H9 (cell line): ENCODE measurements around the gene CCDC88C. TPM values are rescaled to one million over a fixed set of nuclear protein-coding genes. Genes with fewer than 3 reads are reported as not detected.

Experiments
- DNase-seq: peaks from one replicate; pipeline ENCODE4 v3.0.0-alpha.2; 2017
- H2AFZ ChIP-seq: one replicate; pipeline ENCODE4 v1.6.1; 2013; ENCODE audit warnings: mild to moderate bottlenecking, low read length, control low read depth, moderate library complexity
- H2AK5ac ChIP-seq: 2 replicates; pipeline ENCODE4 v1.6.1; 2013; ENCODE audit warnings: low read length, control low read depth, mixed read lengths; ENCODE audit not compliant: insufficient read length
- H2BK120ac ChIP-seq: one replicate; pipeline ENCODE4 v1.6.1; 2013; ENCODE audit warnings: low read depth, mild to moderate bottlenecking, low read length, control low read depth, inconsistent platforms; ENCODE audit not compliant: poor library complexity, severe bottlenecking
- H2BK12ac ChIP-seq: 2 replicates; pipeline ENCODE4 v1.6.1; 2013; ENCODE audit warnings: low read length, control low read depth, mixed read lengths, low read depth; ENCODE audit not compliant: insufficient read length
- H2BK15ac ChIP-seq: 2 replicates; pipeline ENCODE4 v1.6.1; 2013; ENCODE audit warnings: low read depth, low read length, control low read depth
- H2BK20ac ChIP-seq: one replicate; pipeline ENCODE4 v1.6.1; 2013; ENCODE audit warnings: low read depth, mild to moderate bottlenecking, low read length, control low read depth, inconsistent platforms; ENCODE audit not compliant: poor library complexity, severe bottlenecking
- H2BK5ac ChIP-seq: 2 replicates; pipeline ENCODE4 v1.6.1; 2013; ENCODE audit warnings: low read length, control low read depth, mixed read lengths; ENCODE audit not compliant: insufficient read length
- H3K14ac ChIP-seq: 2 replicates; pipeline ENCODE4 v1.6.1; 2013; ENCODE audit warnings: low read length, control low read depth; ENCODE audit not compliant: insufficient read depth
- H3K18ac ChIP-seq: 2 replicates; pipeline ENCODE4 v1.6.1; 2013; ENCODE audit warnings: low read depth, mild to moderate bottlenecking, mixed read lengths, low read length, control low read depth; ENCODE audit not compliant: insufficient read length
- H3K23ac ChIP-seq: 2 replicates; pipeline ENCODE4 v1.6.1; 2013; ENCODE audit warnings: low read length, control low read depth, mixed read lengths, low read depth; ENCODE audit not compliant: insufficient read length
- H3K23me2 ChIP-seq: 2 replicates; pipeline ENCODE4 v1.6.1; 2013; ENCODE audit warnings: low read depth, mild to moderate bottlenecking, mixed read lengths, low read length, control low read depth; ENCODE audit not compliant: insufficient read length, poor library complexity, severe bottlenecking
- H3K27ac ChIP-seq: 2 replicates; pipeline ENCODE4 v1.5.1; 2013; ENCODE audit warnings: low read length, control low read depth, mixed read lengths, low read depth; ENCODE audit not compliant: insufficient read length
- H3K27me3 ChIP-seq: 2 replicates; pipeline ENCODE4 v1.6.1; 2013; ENCODE audit warnings: low read length, control low read depth, inconsistent platforms; ENCODE audit not compliant: insufficient read depth
- H3K4ac ChIP-seq: 2 replicates; pipeline ENCODE4 v1.6.1; 2013; ENCODE audit warnings: low read depth, mild to moderate bottlenecking, control low read depth, inconsistent platforms, low read length, moderate library complexity
- H3K4me1 ChIP-seq: 2 replicates; pipeline ENCODE4 v1.6.1; 2013; ENCODE audit warnings: low read length, control low read depth, inconsistent platforms; ENCODE audit not compliant: insufficient read depth
- H3K4me2 ChIP-seq: 2 replicates; pipeline ENCODE4 v1.6.1; 2013; ENCODE audit warnings: low read length, control low read depth, mixed read lengths; ENCODE audit not compliant: insufficient read length, insufficient read depth
- H3K56ac ChIP-seq: 2 replicates; pipeline ENCODE4 v1.6.1; 2013; ENCODE audit warnings: low read depth, mild to moderate bottlenecking, mixed read lengths, low read length, control low read depth; ENCODE audit not compliant: insufficient read length
- H3K79me1 ChIP-seq: 2 replicates; pipeline ENCODE4 v1.6.1; 2013; ENCODE audit warnings: low read depth, mild to moderate bottlenecking, moderate library complexity, low read length, control low read depth, inconsistent platforms; ENCODE audit not compliant: insufficient read depth, poor library complexity, severe bottlenecking
- H3K79me2 ChIP-seq: 2 replicates; pipeline ENCODE4 v1.6.1; 2013; ENCODE audit warnings: low read length, control low read depth, inconsistent platforms; ENCODE audit not compliant: insufficient read depth
- H3K9ac ChIP-seq: 2 replicates; pipeline ENCODE4 v1.6.1; 2013; ENCODE audit warnings: low read length, control low read depth, mixed read lengths; ENCODE audit not compliant: insufficient read length; ENCODE audit errors: extremely low read depth
- H3K9me3 ChIP-seq: one replicate; pipeline ENCODE4 v1.6.1; 2013; ENCODE audit warnings: low read depth, low read length, inconsistent platforms; ENCODE audit not compliant: control insufficient read depth
- H3T11ph ChIP-seq: one replicate; pipeline ENCODE4 v1.6.1; 2013; ENCODE audit warnings: mild to moderate bottlenecking, low read length, control low read depth, inconsistent platforms
- H4K20me1 ChIP-seq: one replicate; pipeline ENCODE4 v1.6.1; 2013; ENCODE audit not compliant: control insufficient read depth, insufficient read length, insufficient read depth
- H4K5ac ChIP-seq: 2 replicates; pipeline ENCODE4 v1.6.1; 2013; ENCODE audit warnings: low read depth, mild to moderate bottlenecking, mixed read lengths, low read length, control low read depth; ENCODE audit not compliant: insufficient read length
- H4K8ac ChIP-seq: replicated peaks from 2 replicates; pipeline ENCODE4 v1.6.1; 2013; ENCODE audit warnings: low read length, control low read depth, mixed read lengths, low read depth; ENCODE audit not compliant: insufficient read length
- H4K91ac ChIP-seq: 2 replicates; pipeline ENCODE4 v1.6.1; 2013; ENCODE audit warnings: low read depth, mild to moderate bottlenecking, moderate library complexity, mixed read lengths, low read length, control low read depth; ENCODE audit not compliant: insufficient read length
- H3K27ac Mint-ChIP-seq, 3 experiments: 2 replicates in 2 of 3; 3 replicates in 1 of 3; pipeline ENCODE4 v1.8.0; 2020 to 2021; ENCODE audit warnings: mixed read lengths in 3 of 3, mild to moderate bottlenecking in 1 of 3, moderate library complexity in 1 of 3
- H3K27me3 Mint-ChIP-seq: 2 replicates; pipeline ENCODE4 v1.8.0; 2021; ENCODE audit warnings: low read depth, mild to moderate bottlenecking, moderate library complexity, mixed read lengths
- H3K36me3 Mint-ChIP-seq, 3 experiments: 2 replicates in 2 of 3; 3 replicates in 1 of 3; pipeline ENCODE4 v1.8.0; 2020 to 2021; ENCODE audit warnings: low read depth in 3 of 3, mixed read lengths in 3 of 3; ENCODE audit not compliant: insufficient read depth in 1 of 3
- H3K4me1 Mint-ChIP-seq, 2 experiments: 2 replicates each; pipeline ENCODE4 v1.8.0; 2020; ENCODE audit warnings: mixed read lengths in 2 of 2
- H3K4me3 Mint-ChIP-seq, 2 experiments: 2 replicates in 1 of 2; 3 replicates in 1 of 2; pipeline ENCODE4 v1.8.0; 2020 to 2021; ENCODE audit warnings: mild to moderate bottlenecking in 2 of 2, mixed read lengths in 2 of 2, moderate library complexity in 1 of 2
- H3K9me3 Mint-ChIP-seq, 2 experiments: 2 replicates in 1 of 2; 3 replicates in 1 of 2; pipeline ENCODE4 v1.8.0; 2020; ENCODE audit warnings: mild to moderate bottlenecking in 2 of 2, mixed read lengths in 2 of 2, moderate library complexity in 1 of 2
- CTCF ChIP-seq: fragments of 200-600 bp; sonication (generic); conservative IDR thresholded peaks from 3 replicates; pipeline ENCODE4 v1.8.0; 2021; ENCODE audit warnings: antibody characterized with exemption, mild to moderate bottlenecking
- WGBS: extraction: QIAGEN DNeasy Blood & Tissue Kit; methylation state at CpG from one replicate; pipeline ENCODE4 v1.1.7; 2013; ENCODE audit warnings: missing lambda C conversion rate, low lambda C conversion rate, mixed read lengths; ENCODE audit not compliant: insufficient read length; ENCODE audit errors: extremely low coverage; 5-methylcytosine and 5-hydroxymethylcytosine counted together
- total RNA-seq: library from RNA; stranded (reverse); gene quantifications from 2 replicates; pipeline ENCODE4 v1.2.1, GENCODE V29; 2021

The CCDC88C gene
- total RNA-seq, 1 experiment from 2014 or later = 52.4 TPM

GRCh38 chr14:91458612-91459011, 41.0 kb upstream of the CCDC88C start:
- WGBS = no CpG with 5 or more reads among the region's 5 CpGs
- Histone ChIP-seq H4K20me1 (no peaks in the 10 kb centered on the region), H3K23me2 (no peaks in the 10 kb centered on the region), H2AFZ (no peak overlapping the region), H4K8ac (no peak overlapping the region), H4K5ac (no peak overlapping the region), H3K27me3 (no peaks in the 10 kb centered on the region), H3K79me1 (no peaks in the 10 kb centered on the region), H2BK5ac (no peak overlapping the region), H2BK15ac (no peak overlapping the region), H3K4me1 (no peaks in the 10 kb centered on the region), H3K56ac (no peak overlapping the region), H3K4ac (no peak overlapping the region), H3K18ac (no peak overlapping the region), H3K27ac (no peak overlapping the region), H3K79me2 (no peaks in the 10 kb centered on the region), H4K91ac (no peak overlapping the region), H2AK5ac (no peak overlapping the region), H3T11ph (no peak overlapping the region), H2BK12ac (no peak overlapping the region), H2BK120ac (no peak overlapping the region), H3K9me3 (no peaks in the 10 kb centered on the region), H3K14ac (no peak overlapping the region), H3K23ac (no peak overlapping the region), H3K9ac (no peak overlapping the region), H2BK20ac (no peak overlapping the region), H3K4me2 (no peak overlapping the region)
- Mint-ChIP-seq H3K9me3 (no peaks in the 10 kb centered on the region), H3K4me3 (no peak overlapping the region), H3K36me3 (peaks cover 29 to 79% (median 63%) of the 10 kb centered on the region in 3 experiments), H3K27ac (0 out of 7 replicates have a peak overlapping the region, but pooled peaks of 1 of the 3 experiments have one; percentile 14), H3K4me1 (peaks cover 0 to 8% of the 10 kb centered on the region in 2 experiments; a peak in 2 of 4 replicates), H3K27me3 (no peaks in the 10 kb centered on the region)
- no peak for DNase-seq
- TF ChIP-seq CTCF = no peak
